SU-DHL-6 (cell line): ENCODE measurements around the gene DLD.
"Not testable (repeated sequence)": the region's sequence is repeated elsewhere in the genome, so short reads cannot be mapped to it uniquely, and the experiment has no call there.

Experiments
- H2AFZ ChIP-seq: fragments of 200-600 bp; sonication (generic); 2 replicates; pipeline ENCODE4 v1.6.1; 2014; ENCODE audit warnings: low read depth, mild to moderate bottlenecking, moderate library complexity, mixed read lengths, antibody characterized with exemption, low read length; ENCODE audit not compliant: severe bottlenecking
- H3F3A ChIP-seq: fragments of 200-600 bp; shearing (Covaris generic); 2 replicates; pipeline ENCODE4 v1.6.0; 2016; ENCODE audit warnings: antibody characterized with exemption, mild to moderate bottlenecking; ENCODE audit not compliant: insufficient read depth
- H3K27ac ChIP-seq: fragments of 200-600 bp; sonication (generic); 2 replicates; pipeline ENCODE4 v1.5.1; 2016; ENCODE audit warnings: low read depth, mild to moderate bottlenecking, low read length, moderate library complexity, mixed read lengths
- H3K27me3 ChIP-seq: fragments of 200-600 bp; sonication (generic), shearing (Covaris generic); 2 replicates; pipeline ENCODE4 v1.6.0; 2014; ENCODE audit warnings: mild to moderate bottlenecking, low read length
- H3K36me3 ChIP-seq: fragments of 200-600 bp; sonication (generic); 2 replicates; pipeline ENCODE4 v1.6.1; 2014; ENCODE audit warnings: mild to moderate bottlenecking, low read length, mixed read lengths
- H3K4me2 ChIP-seq: fragments of 300-600, 200-600 bp; shearing (Covaris generic), sonication (generic); 2 replicates; pipeline ENCODE4 v1.6.0; 2014; ENCODE audit warnings: low read length, low read depth, mild to moderate bottlenecking; ENCODE audit not compliant: poor library complexity, severe bottlenecking
- H3K4me3 ChIP-seq: fragments of 200-600 bp; sonication (generic); 2 replicates; pipeline ENCODE4 v1.5.1; 2014; ENCODE audit warnings: antibody characterized with exemption, low read length, mild to moderate bottlenecking, mixed read lengths; ENCODE audit not compliant: insufficient read depth, poor library complexity, severe bottlenecking
- H3K79me2 ChIP-seq: fragments of 200-600 bp; sonication (generic); 2 replicates; pipeline ENCODE4 v1.6.1; 2014; ENCODE audit warnings: mild to moderate bottlenecking, low read length, moderate library complexity; ENCODE audit not compliant: insufficient read depth
- H3K9ac ChIP-seq: fragments of 200-600 bp; sonication (generic); 2 replicates; pipeline ENCODE4 v1.7.0; 2014; ENCODE audit warnings: mild to moderate bottlenecking, low read length
- H3K9me2 ChIP-seq: fragments of 200-600 bp; sonication (generic); replicated peaks from 2 replicates; pipeline ENCODE4 v1.6.1; 2014; ENCODE audit warnings: low read length; ENCODE audit not compliant: insufficient read depth
- H3K9me3 ChIP-seq: fragments of 200-600 bp; sonication (generic); 2 replicates; pipeline ENCODE4 v1.6.1; 2014; ENCODE audit warnings: low read length, mixed read lengths; ENCODE audit not compliant: insufficient read depth
- H4K20me1 ChIP-seq: fragments of 200-600 bp; sonication (generic); 2 replicates; pipeline ENCODE4 v1.6.1; 2014; ENCODE audit warnings: low read depth, mild to moderate bottlenecking, antibody characterized with exemption, low read length, moderate library complexity, mixed read lengths
- CTCF ChIP-seq: fragments of 200-600 bp; sonication (generic); IDR thresholded peaks from one replicate; pipeline ENCODE4 v1.5.1; 2017; ENCODE audit warnings: antibody characterized with exemption, mild to moderate bottlenecking, low read length, moderate library complexity; ENCODE audit not compliant: insufficient read depth, poor library complexity, severe bottlenecking
- EZH2phosphoT487 ChIP-seq: fragments of 200-600 bp; sonication (generic), shearing (Covaris generic); conservative IDR thresholded peaks from 2 replicates; pipeline ENCODE4 v1.6.1; 2018; ENCODE audit warnings: mild to moderate bottlenecking, antibody characterized with exemption, low read length, moderate library complexity, mixed read lengths

Gene DLD

GRCh38 chr7:107953265-107953923 lies 62.4 kb downstream of the DLD start:
- Histone ChIP-seq H3K4me2 (no peak overlapping the region), H4K20me1 (no peaks in the 10 kb centered on the region), H3K79me2 (no peaks in the 10 kb centered on the region)

GRCh38 chr7:107953924-107954303 lies 62.9 kb downstream of the DLD start:
- Histone ChIP-seq H2AFZ (no peak overlapping the region), H3K79me2 (no peaks in the 10 kb centered on the region), H3K4me2 (no peak overlapping the region), H3K36me3 (no peaks in the 10 kb centered on the region), H4K20me1 (no peaks in the 10 kb centered on the region), H3K9me2 (no peaks in the 10 kb centered on the region), H3K9ac (no peak overlapping the region), H3K27ac (no peak overlapping the region), H3K27me3 (no peaks in the 10 kb centered on the region), H3F3A (no peaks in the 10 kb centered on the region), H3K4me3 (no peak overlapping the region), H3K9me3 (no peaks in the 10 kb centered on the region)
- TF ChIP-seq CTCF (no peak), EZH2phosphoT487 (no peak)

More at GRCh38 chr7:107953265-107953923, 62.4 kb downstream of the DLD start:
- no peaks in the 10 kb centered on the region for H3F3A ChIP-seq
- no peak overlapping the region for H3K27ac ChIP-seq
- no peak overlapping the region for H3K9ac ChIP-seq
- no peaks in the 10 kb centered on the region for H3K9me3 ChIP-seq
- H3K9me2 ChIP-seq = no peaks in the 10 kb centered on the region
- no peak overlapping the region for H2AFZ ChIP-seq
- no peak overlapping the region for H3K4me3 ChIP-seq
- TF ChIP-seq EZH2phosphoT487 (no peak), CTCF (no peak)
- H3K27me3 ChIP-seq = no peaks in the 10 kb centered on the region
- no peaks in the 10 kb centered on the region for H3K36me3 ChIP-seq

GRCh38 chr7:107955394-107955793 lies 64.4 kb downstream of the DLD start:
- Histone ChIP-seq H4K20me1 (no peaks in the 10 kb centered on the region), H3K9ac (no peak overlapping the region), H3K9me2 (no peaks in the 10 kb centered on the region), H3K9me3 (no peaks in the 10 kb centered on the region), H3K36me3 (no peaks in the 10 kb centered on the region), H3K27ac (no peak overlapping the region), H3K27me3 (no peaks in the 10 kb centered on the region), H2AFZ (no peak overlapping the region), H3F3A (no peaks in the 10 kb centered on the region), H3K4me2 (no peak overlapping the region), H3K4me3 (no peak overlapping the region), H3K79me2 (no peaks in the 10 kb centered on the region)
- TF ChIP-seq CTCF = no peak
- TF ChIP-seq EZH2phosphoT487 = no peak

GRCh38 chr7:107956950-107957349 lies 66.0 kb downstream of the DLD start:
- not testable (repeated sequence) for H3K36me3 ChIP-seq, H2AFZ ChIP-seq, H3K9ac ChIP-seq, H3K27me3 ChIP-seq, H3K9me3 ChIP-seq, H3K9me2 ChIP-seq, H3F3A ChIP-seq, H3K27ac ChIP-seq, H4K20me1 ChIP-seq, H3K79me2 ChIP-seq, H3K4me3 ChIP-seq, H3K4me2 ChIP-seq
